SK-N-SH (cell line): ENCODE results near the gene CYB561. TPM values are rescaled to one million over a fixed set of nuclear protein-coding genes. Genes with fewer than 3 reads are reported as not detected.

Source experiments
- CTCF ChIA-PET: fragments of 300-600, 350-600 bp; formaldehyde crosslinking; extraction: SDS; loops from one replicate; lab custom pipeline; 2021; lab: Yijun Ruan, JAX
- POLR2A ChIA-PET: fragments of 350-600 bp; sonication (Branson Sonifier 250); formaldehyde crosslinking; extraction: SDS; loops from one replicate; lab custom pipeline; 2020; ENCODE audit warnings: antibody characterized with exemption, inconsistent platforms; lab: Yijun Ruan, JAX
- DNase-seq: peaks from one replicate; pipeline ENCODE4 v3.0.0; 2012
- H2AFZ ChIP-seq: fragments of 200-600 bp; sonication (generic); 2 replicates; pipeline ENCODE4 v1.8.1; 2016; ENCODE audit warnings: antibody characterized with exemption, mild to moderate bottlenecking, low read depth
- H3F3A ChIP-seq: fragments of 200-600 bp; sonication (generic); replicated peaks from 2 replicates; pipeline ENCODE3; 2016; ENCODE audit warnings: antibody characterized with exemption, mild to moderate bottlenecking; ENCODE audit not compliant: insufficient read depth
- H3K27ac ChIP-seq, 2 experiments: fragments of 200-500 bp in 1 of 2; fragments of 200-600 bp in 1 of 2; sonication (Bioruptor generic) in 1 of 2; sonication (generic), shearing (Covaris generic) in 1 of 2; 2 replicates each; pipeline versions ENCODE4 v1.5.1 to v1.6.1; 2014 to 2016; ENCODE audit warnings: low read depth in 2 of 2, inconsistent platforms in 1 of 2, low read length in 1 of 2, mild to moderate bottlenecking in 1 of 2, mixed read lengths in 1 of 2
- H3K27me3 ChIP-seq: fragments of 200-600 bp; sonication (generic), shearing (Covaris generic); 2 replicates; pipeline ENCODE4 v1.6.1; 2016; ENCODE audit warnings: mixed run types; ENCODE audit not compliant: insufficient read depth
- H3K36me3 ChIP-seq, 2 experiments: fragments of 200-500 bp in 1 of 2; fragments of 200-600 bp in 1 of 2; sonication (Bioruptor generic) in 1 of 2; sonication (generic) in 1 of 2; replicated peaks in 1 of 2; 2 replicates each; pipeline versions ENCODE3 to v1.5.1; 2014 to 2016; ENCODE audit warnings: low read length in 1 of 2, mild to moderate bottlenecking in 1 of 2; ENCODE audit not compliant: insufficient read depth in 2 of 2, control insufficient read depth in 1 of 2
- H3K4me1 ChIP-seq, 2 experiments: fragments of 200-500 bp in 1 of 2; fragments of 200-600 bp in 1 of 2; sonication (Bioruptor generic) in 1 of 2; sonication (generic), shearing (Covaris generic) in 1 of 2; 2 replicates each; pipeline versions ENCODE4 v1.5.1 to v1.6.1; 2014 to 2016; ENCODE audit warnings: low read depth in 1 of 2, low read length in 1 of 2, mixed run types in 1 of 2; ENCODE audit not compliant: insufficient read depth in 2 of 2, control insufficient read depth in 1 of 2
- H3K4me2 ChIP-seq: fragments of 200-600 bp; sonication (generic), shearing (Covaris generic); 2 replicates; pipeline ENCODE4 v1.6.1; 2017; ENCODE audit warnings: mixed run types
- H3K4me3 ChIP-seq, 2 experiments: fragments of 200-500 bp in 1 of 2; fragments of 200-600 bp in 1 of 2; sonication (Bioruptor generic) in 1 of 2; sonication (generic), shearing (Covaris generic) in 1 of 2; 2 replicates each; pipeline versions ENCODE4 v1.5.1 to v1.8.1; 2014 to 2016; ENCODE audit warnings: low read depth in 2 of 2, inconsistent platforms in 1 of 2, low read length in 1 of 2, mild to moderate bottlenecking in 1 of 2, mixed read lengths in 1 of 2, moderate library complexity in 1 of 2
- H3K79me2 ChIP-seq: fragments of 200-600 bp; sonication (generic); 2 replicates; pipeline ENCODE4 v1.8.1; 2017; ENCODE audit warnings: mild to moderate bottlenecking; ENCODE audit not compliant: insufficient read depth
- H3K9ac ChIP-seq: fragments of 200-600 bp; sonication (generic); 2 replicates; pipeline ENCODE4 v1.6.1; 2017; ENCODE audit warnings: mixed run types
- H3K9me2 ChIP-seq: fragments of 200-600 bp; sonication (generic); 2 replicates; pipeline ENCODE4 v1.6.1; 2017; ENCODE audit warnings: mixed run types
- H3K9me3 ChIP-seq: fragments of 200-600 bp; sonication (generic); 2 replicates; pipeline ENCODE4 v1.6.1; 2017; ENCODE audit warnings: mixed run types, mild to moderate bottlenecking, moderate library complexity
- H4K20me1 ChIP-seq: fragments of 200-600 bp; sonication (generic); 2 replicates; pipeline ENCODE4 v1.6.1; 2017; ENCODE audit warnings: mild to moderate bottlenecking, mixed run types; ENCODE audit not compliant: insufficient read depth
- CHD2 ChIP-seq: fragments of 150-350 bp; IDR thresholded peaks from 2 replicates; pipeline ENCODE4 v1.6.1; 2018; ENCODE audit warnings: low read length; ENCODE audit not compliant: partially characterized antibody
- EP300 ChIP-seq, 2 experiments: IDR thresholded peaks; 2 replicates each; pipeline versions ENCODE4 v1.4.0 to v1.6.1; 2012; ENCODE audit warnings: borderline replicate concordance in 1 of 2, low read depth in 1 of 2, low read length in 1 of 2
- FOXJ3 ChIP-seq: sonication (generic); formaldehyde crosslinking; IDR thresholded peaks from 2 replicates; pipeline ENCODE4 v1.5.1; 2020; ENCODE audit warnings: mild to moderate bottlenecking, missing genetic modification reagents
- MAX ChIP-seq: IDR thresholded peaks from 2 replicates; pipeline ENCODE4 v1.4.0; 2012; ENCODE audit warnings: low read depth
- NRF1 ChIP-seq: IDR thresholded peaks from 2 replicates; pipeline ENCODE4 v1.6.1; 2012; ENCODE audit warnings: low read depth, mild to moderate bottlenecking, low read length
- PBX3 ChIP-seq: IDR thresholded peaks from 2 replicates; pipeline ENCODE4; 2012
- REST ChIP-seq: IDR thresholded peaks from 2 replicates; pipeline ENCODE4 v1.6.1; 2012; ENCODE audit warnings: mild to moderate bottlenecking, low read depth, low read length, moderate library complexity
- RFX5 ChIP-seq: IDR thresholded peaks from 2 replicates; pipeline ENCODE4 v1.6.1; 2012; ENCODE audit warnings: mild to moderate bottlenecking, improper control_type of control experiment, low read length
- SMC3 ChIP-seq: IDR thresholded peaks from 2 replicates; pipeline ENCODE4 v1.6.1; 2012; ENCODE audit warnings: low read depth, low read length, improper control_type of control experiment
- TEAD4 ChIP-seq: IDR thresholded peaks from 2 replicates; pipeline ENCODE4 v1.4.0; 2012; ENCODE audit warnings: mild to moderate bottlenecking, borderline replicate concordance; ENCODE audit not compliant: insufficient read depth
- USF1 ChIP-seq: IDR thresholded peaks from 2 replicates; pipeline ENCODE4 v1.4.0; 2012; ENCODE audit warnings: low read depth, borderline replicate concordance
- ZBTB33 ChIP-seq: IDR thresholded peaks from 2 replicates; pipeline ENCODE4 v1.4.0; 2012; ENCODE audit warnings: low read depth, borderline replicate concordance
- WGBS: methylation state at CpG from one replicate; pipeline ENCODE4 v1.1.6; 2017; ENCODE audit warnings: low lambda C conversion rate; 5-methylcytosine and 5-hydroxymethylcytosine counted together
- polyA plus RNA-seq, 3 experiments: library from polyadenylated mRNA; depleted of rRNA; stranded (reverse); fragments of >200 nt; gene quantifications; 2 replicates each; pipeline ENCODE4 v1.2.3, GENCODE V29; 2012

CYB561 gene
- polyA plus RNA-seq, 1 of the 3 experiments (the other 2 are of a cell fraction) = 28.3 TPM

- WGBS = 84% methylated on average over 15 of the region's 17 CpGs
- Histone ChIP-seq H4K20me1 (no peaks in the 10 kb centered on the region), H3K9me3 (no peaks in the 10 kb centered on the region), H3K9ac (no peak overlapping the region), H3K27ac (peak overlapping the region in 1 of 2 experiments; percentile 84; a peak in 2 of 4 replicates), H3K4me1 (peaks cover 9 to 60% of the 10 kb centered on the region in 2 experiments), H3K4me3 (no peak overlapping the region), H3K79me2 (no peaks in the 10 kb centered on the region), H3F3A (no peaks in the 10 kb centered on the region), H2AFZ (no peak overlapping the region), H3K9me2 (no peaks in the 10 kb centered on the region), H3K27me3 (no peaks in the 10 kb centered on the region), H3K4me2 (no peak overlapping the region), H3K36me3 (peaks cover 0 to 4% of the 10 kb centered on the region in 2 experiments)
- ChIA-PET POLR2A (interaction anchor here (0.6 to 9.6 kb wide), 10 partner anchors 12 to 122 kb away, joined by 3 to 212 read pairs (median 7); partner anchors contain the start of genes CYB561, DCAF7 and TACO1), CTCF (interaction anchor here (0.6 to 13.7 kb wide), 33 partner anchors 8 to 215 kb away, joined by 3 to 708 read pairs (median 5); partner anchors contain the start of genes CYB561, DCAF7 and TACO1)
- DNase-seq = peak; percentile 58
- TF ChIP-seq SMC3 = no peak
- no peak for TF ChIP-seq PBX3
- TF ChIP-seq TEAD4 = no peak
- no peak for TF ChIP-seq CHD2
- no peak for TF ChIP-seq MAX
- 0 out of 4 replicates have a peak, but pooled peaks of 1 of the 2 experiments have one; percentile 33 for TF ChIP-seq EP300 (IDR thresholded peaks at IDR 0.05; ENCODE audit: borderline replicate concordance in 1 of 2, low read depth in 1 of 2, low read length in 1 of 2)
- TF ChIP-seq USF1 = no peak
- TF ChIP-seq NRF1 = no peak
- no peak for TF ChIP-seq ZBTB33
- no peak for TF ChIP-seq REST
- TF ChIP-seq FOXJ3 = peak; percentile 32; the same call in 1 of the 2 replicates
- no peak for TF ChIP-seq RFX5
These were observed 33.5 kb upstream of the CYB561 start for GRCh38 chr17:63479495-63480184.
